NB4 (cell line): ENCODE measurements around the gene ATP13A2.

Experiments used
- DNase-seq: peaks from one replicate; pipeline ENCODE4 v3.0.0; 2010; ENCODE audit warnings: low read depth
- H3K4me3 ChIP-seq: one replicate; pipeline ENCODE4 v1.5.1; 2011; ENCODE audit warnings: mild to moderate bottlenecking, low read depth, low read length, moderate library complexity
- MYC ChIP-seq: IDR thresholded peaks from 2 replicates; pipeline ENCODE4 v1.6.1; 2011; ENCODE audit warnings: low read depth, low read length
- POLR2A ChIP-seq: IDR thresholded peaks from 2 replicates; pipeline ENCODE4 v1.6.1; 2011; ENCODE audit warnings: mild to moderate bottlenecking; ENCODE audit not compliant: insufficient read length; ENCODE audit errors: extremely low read depth
- TF ChIP-seq, protein P1 (sequence below): IDR thresholded peaks from 2 replicates; pipeline ENCODE4 v1.6.1; 2011; ENCODE audit warnings: low read depth, low read length
- TF ChIP-seq, protein P2 (sequence below): IDR thresholded peaks from one replicate; pipeline ENCODE4 v1.5.1; 2012; ENCODE audit warnings: low read depth, low read length

Gene ATP13A2

DNA sequence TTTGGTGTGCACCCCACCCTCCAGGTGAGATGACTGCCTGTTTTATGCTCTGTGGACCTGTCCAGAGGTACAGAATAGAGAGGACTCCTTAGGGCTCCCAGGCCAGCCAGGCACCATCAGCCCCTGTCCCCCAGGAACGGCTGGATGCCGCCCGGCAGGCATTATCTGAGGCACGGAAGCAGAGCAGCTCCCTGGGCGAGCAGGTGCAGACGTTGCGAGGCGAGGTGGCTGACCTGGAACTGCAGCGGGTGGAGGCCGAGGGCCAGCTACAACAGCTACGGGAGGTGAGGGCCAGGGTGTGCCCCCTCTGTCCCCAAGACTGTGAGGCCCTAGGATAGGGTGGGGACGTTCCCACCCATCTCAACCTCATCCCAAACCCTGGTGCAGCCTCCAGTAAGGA is 42.1 kb downstream of the ATP13A2 start:
- DNase-seq = no peak
- H3K4me3 ChIP-seq = no peak overlapping the region
- TF ChIP-seq, protein P1, sequence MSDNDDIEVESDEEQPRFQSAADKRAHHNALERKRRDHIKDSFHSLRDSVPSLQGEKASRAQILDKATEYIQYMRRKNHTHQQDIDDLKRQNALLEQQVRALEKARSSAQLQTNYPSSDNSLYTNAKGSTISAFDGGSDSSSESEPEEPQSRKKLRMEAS = no peak
- no peak for TF ChIP-seq POLR2A
- TF ChIP-seq, protein P2, sequence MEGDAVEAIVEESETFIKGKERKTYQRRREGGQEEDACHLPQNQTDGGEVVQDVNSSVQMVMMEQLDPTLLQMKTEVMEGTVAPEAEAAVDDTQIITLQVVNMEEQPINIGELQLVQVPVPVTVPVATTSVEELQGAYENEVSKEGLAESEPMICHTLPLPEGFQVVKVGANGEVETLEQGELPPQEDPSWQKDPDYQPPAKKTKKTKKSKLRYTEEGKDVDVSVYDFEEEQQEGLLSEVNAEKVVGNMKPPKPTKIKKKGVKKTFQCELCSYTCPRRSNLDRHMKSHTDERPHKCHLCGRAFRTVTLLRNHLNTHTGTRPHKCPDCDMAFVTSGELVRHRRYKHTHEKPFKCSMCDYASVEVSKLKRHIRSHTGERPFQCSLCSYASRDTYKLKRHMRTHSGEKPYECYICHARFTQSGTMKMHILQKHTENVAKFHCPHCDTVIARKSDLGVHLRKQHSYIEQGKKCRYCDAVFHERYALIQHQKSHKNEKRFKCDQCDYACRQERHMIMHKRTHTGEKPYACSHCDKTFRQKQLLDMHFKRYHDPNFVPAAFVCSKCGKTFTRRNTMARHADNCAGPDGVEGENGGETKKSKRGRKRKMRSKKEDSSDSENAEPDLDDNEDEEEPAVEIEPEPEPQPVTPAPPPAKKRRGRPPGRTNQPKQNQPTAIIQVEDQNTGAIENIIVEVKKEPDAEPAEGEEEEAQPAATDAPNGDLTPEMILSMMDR = no peak

DNA sequence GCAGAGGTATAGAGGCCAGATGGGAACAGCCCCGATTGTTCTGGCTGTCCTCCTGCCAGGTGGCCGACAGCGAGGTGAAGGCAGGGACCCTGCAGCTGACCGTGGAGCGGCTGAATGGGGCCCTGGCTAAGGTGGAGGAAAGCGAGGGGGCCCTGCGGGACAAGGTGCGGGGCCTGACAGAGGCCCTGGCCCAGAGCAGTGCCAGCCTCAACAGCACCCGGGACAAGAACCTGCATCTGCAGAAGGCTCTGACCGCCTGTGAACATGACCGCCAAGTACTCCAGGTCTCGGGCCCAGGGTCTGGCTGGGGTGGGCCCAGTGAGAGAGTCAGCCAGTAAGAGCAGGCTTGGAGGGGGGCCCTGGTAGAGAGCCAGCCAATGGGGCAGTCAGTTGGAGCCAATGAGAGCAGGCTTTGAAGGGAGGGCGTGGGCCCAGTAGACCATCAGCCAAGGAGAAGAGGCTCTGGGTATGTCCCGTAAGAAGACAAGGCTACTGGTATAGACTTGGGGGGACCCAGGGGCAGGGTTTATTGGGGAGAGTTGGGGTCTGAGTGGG is 42.6 kb downstream of the ATP13A2 start:
- no peak for TF ChIP-seq POLR2A
- TF ChIP-seq, protein P2 = no peak
- TF ChIP-seq, protein P1 = no peak
- no peak for TF ChIP-seq MYC
- no peak overlapping the region for H3K4me3 ChIP-seq
- DNase-seq = no peak

DNA sequence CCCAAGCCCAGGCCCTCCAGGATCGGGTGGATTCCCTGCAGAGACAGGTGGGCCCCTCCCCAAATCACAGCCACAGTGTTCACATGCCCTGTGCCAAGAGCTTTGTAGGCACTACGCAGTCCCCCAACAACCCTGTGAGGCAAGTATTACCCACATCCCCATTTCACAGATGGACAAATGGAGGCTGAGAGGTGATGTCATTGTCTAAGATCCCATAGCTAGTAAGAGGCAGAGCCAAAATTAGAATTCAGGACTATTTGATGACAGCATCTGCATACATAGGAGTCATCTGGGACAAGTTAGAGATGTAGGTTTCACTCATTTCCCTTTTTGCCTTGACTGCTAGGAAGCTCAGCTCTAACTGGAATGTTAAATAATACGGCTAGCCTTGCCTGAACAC is 43.4 kb downstream of the ATP13A2 start:
- TF ChIP-seq POLR2A (no peak), MYC (no peak)
- TF ChIP-seq, protein P1 = no peak
- TF ChIP-seq, protein P2 = no peak
- no peak overlapping the region for H3K4me3 ChIP-seq
- DNase-seq = no peak

DNA sequence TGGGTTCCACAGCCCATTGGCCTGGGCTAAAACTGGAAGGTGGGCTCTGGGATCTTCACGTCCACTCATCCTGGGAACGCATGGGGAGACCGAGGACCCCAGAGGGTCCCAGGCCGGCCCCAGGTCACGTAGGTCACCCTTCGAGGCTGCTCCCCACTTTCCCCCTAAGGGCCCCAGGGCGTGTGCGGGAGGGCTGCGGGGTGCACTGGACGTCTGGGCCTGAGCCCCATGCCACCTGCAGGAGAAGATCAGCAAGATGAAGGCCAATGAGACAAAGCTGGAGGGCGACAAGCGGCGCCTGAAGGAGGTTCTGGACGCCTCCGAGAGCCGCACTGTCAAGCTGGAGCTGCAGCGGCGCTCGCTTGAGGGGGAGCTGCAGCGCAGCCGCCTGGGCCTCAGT is 43.8 kb downstream of the ATP13A2 start:
- no peak overlapping the region for H3K4me3 ChIP-seq
- no peak for DNase-seq
- TF ChIP-seq, protein P2 = no peak
- TF ChIP-seq POLR2A (no peak), MYC (no peak)
- TF ChIP-seq, protein P1 = no peak

DNA sequence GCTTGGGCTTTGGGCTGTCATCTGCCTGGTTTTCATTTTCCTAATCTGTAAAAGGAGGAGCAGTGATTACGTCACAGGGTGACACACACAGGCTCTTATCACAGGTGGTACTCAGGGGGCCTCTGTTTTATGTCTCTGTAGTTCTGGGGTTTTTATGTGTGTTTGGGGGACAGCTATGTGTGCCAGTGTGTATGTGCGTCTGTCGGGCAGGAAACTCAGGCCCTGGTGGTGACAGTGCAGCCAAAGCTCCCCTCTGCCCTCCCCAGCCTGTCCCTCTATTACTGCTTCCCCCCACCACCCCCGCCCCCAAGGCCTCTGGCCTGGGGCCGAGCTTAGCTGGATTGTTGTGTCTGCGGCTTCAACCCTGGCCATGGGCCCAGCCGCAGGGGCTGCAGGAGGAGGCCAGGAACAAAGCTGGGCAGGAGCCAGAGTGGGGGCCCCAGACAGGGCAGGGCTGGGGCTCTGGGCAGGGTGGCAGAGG is 44.6 kb downstream of the ATP13A2 start:
- TF ChIP-seq, protein P1 = no peak
- TF ChIP-seq POLR2A (no peak), MYC (no peak)
- TF ChIP-seq, protein P2 = no peak
- no peak overlapping the region for H3K4me3 ChIP-seq
- no peak for DNase-seq

DNA sequence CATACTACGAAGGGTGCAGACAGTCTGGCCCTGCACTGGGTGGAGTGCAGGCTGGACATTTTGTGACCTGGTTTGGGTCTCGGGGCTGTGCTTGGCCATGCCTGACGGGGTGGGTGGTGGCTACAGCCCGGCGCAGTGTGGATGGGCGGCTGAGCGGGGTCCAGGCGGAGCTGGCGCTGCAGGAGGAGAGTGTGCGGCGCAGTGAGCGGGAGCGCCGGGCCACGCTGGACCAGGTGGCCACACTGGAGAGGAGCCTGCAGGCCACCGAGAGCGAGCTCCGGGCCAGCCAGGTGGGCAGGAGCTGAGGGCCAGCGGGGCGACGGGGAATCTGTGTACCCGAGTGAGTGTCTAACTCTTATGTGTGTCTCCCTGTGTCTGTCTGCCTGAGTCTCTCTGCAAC is 45.4 kb downstream of the ATP13A2 start:
- TF ChIP-seq MYC (no peak), POLR2A (no peak)
- TF ChIP-seq, protein P1 = no peak
- TF ChIP-seq, protein P2 = no peak

More for the DNA sequence above, 45.4 kb downstream of the ATP13A2 start:
- H3K4me3 ChIP-seq = no peak overlapping the region
- DNase-seq = no peak
